ENCODE results near the gene CYP2W1. TPM values are rescaled to one million over a fixed set of nuclear protein-coding genes. Genes with fewer than 3 reads are reported as not detected.

Gene CYP2W1, protein sequence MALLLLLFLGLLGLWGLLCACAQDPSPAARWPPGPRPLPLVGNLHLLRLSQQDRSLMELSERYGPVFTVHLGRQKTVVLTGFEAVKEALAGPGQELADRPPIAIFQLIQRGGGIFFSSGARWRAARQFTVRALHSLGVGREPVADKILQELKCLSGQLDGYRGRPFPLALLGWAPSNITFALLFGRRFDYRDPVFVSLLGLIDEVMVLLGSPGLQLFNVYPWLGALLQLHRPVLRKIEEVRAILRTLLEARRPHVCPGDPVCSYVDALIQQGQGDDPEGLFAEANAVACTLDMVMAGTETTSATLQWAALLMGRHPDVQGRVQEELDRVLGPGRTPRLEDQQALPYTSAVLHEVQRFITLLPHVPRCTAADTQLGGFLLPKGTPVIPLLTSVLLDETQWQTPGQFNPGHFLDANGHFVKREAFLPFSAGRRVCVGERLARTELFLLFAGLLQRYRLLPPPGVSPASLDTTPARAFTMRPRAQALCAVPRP
- total RNA-seq (2021) (0.63 TPM in 1 of 2 replicates, not detected in the other), Bru-seq, nascent RNA (not detected), BruChase-seq, experiment 1, labeled RNA remaining after a 2-hour chase (percentile 15 among the genes with signal in this experiment), BruChase-seq, experiment 2, labeled RNA remaining after a 6-hour chase (percentile 9 among the genes with signal in this experiment)
- long read RNA-seq, result 0 reads

DNA sequence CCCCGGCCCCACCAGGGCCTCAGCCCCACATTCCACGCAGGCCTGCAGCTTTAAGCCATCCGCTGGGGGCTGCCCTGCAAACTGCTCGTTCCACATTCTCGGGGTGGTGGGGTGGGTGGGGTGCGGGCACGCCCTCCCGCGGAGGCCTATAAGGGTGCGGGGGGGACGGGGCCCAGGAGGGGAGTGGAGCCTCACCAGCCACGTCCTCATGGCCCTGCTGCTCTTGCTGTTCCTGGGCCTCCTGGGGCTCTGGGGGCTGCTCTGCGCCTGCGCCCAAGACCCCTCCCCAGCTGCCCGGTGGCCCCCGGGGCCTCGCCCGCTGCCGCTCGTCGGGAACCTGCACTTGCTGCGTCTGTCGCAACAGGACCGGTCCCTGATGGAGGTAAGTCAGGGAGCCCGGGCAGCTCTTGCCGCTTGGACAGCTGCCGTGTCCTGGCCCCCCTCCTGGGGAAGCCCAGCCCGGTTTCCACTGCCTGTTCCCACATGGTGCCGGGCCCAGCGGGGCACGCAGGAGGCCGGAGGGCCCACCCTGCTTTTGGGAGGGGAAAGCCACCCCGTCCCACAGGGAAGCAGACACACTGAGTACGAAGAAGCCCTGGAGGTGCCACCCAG lies at the start of gene CYP2W1:
Gene CYP2W1 (plus strand): TSS at position 178 of the 612 bp plus-strand sequence. CDS start 31 bp downstream, at position 209.
- BruUV-seq (replicated peaks), result no TSS peak
- DNase-seq, result no peak
- Histone ChIP-seq H3K27me3 (ENCODE audit: insufficient read depth, low read depth) (no peaks in the 10 kb centered on the region), H3K9me3 (ENCODE audit: insufficient read depth, low read depth) (no peaks in the 10 kb centered on the region), H3F3A (ENCODE audit: insufficient read depth, low read depth) (peaks cover 15% of the 10 kb centered on the region; the same call in 1 of the 2 replicates), H3K27ac (no peak within 1 kb of the TSS), H3K4me2 (no peak within 1 kb of the TSS), H3K4me1 (replicated peaks; ENCODE audit: insufficient read depth) (no peaks in the 10 kb centered on the region), H3K4me3 (no peak within 1 kb of the TSS), H3K36me3 (ENCODE audit: low read depth) (no peaks in the 10 kb centered on the region), H2AFZ (no peak within 1 kb of the TSS), H4K20me1 (ENCODE audit: insufficient read depth) (0 out of 2 replicates have a peak, but pooled peaks cover 6% of the 10 kb centered on the region), H3K9me2 (ENCODE audit: insufficient read depth) (no peaks in the 10 kb centered on the region), H3K79me2 (ENCODE audit: low read depth) (no peaks in the 10 kb centered on the region)
- no peak for TF ChIP-seq EZH2 (IDR thresholded peaks at IDR 0.05; ENCODE audit: low read depth)
- TF ChIP-seq, protein P1, sequence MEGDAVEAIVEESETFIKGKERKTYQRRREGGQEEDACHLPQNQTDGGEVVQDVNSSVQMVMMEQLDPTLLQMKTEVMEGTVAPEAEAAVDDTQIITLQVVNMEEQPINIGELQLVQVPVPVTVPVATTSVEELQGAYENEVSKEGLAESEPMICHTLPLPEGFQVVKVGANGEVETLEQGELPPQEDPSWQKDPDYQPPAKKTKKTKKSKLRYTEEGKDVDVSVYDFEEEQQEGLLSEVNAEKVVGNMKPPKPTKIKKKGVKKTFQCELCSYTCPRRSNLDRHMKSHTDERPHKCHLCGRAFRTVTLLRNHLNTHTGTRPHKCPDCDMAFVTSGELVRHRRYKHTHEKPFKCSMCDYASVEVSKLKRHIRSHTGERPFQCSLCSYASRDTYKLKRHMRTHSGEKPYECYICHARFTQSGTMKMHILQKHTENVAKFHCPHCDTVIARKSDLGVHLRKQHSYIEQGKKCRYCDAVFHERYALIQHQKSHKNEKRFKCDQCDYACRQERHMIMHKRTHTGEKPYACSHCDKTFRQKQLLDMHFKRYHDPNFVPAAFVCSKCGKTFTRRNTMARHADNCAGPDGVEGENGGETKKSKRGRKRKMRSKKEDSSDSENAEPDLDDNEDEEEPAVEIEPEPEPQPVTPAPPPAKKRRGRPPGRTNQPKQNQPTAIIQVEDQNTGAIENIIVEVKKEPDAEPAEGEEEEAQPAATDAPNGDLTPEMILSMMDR (conservative IDR thresholded peaks at IDR 0.05), result no peak
- ChIA-PET CTCF (interaction anchor here (0.6 kb wide), 1 partner anchor 193 kb away, joined by 7 read pairs; no protein-coding TSS in a partner anchor), POLR2A (ENCODE audit: unreplicated experiment) (no interaction called here)
- intact Hi-C loops (cut with micrococcal nuclease; ENCODE audit: unreplicated experiment), result no loop called here

DNA sequence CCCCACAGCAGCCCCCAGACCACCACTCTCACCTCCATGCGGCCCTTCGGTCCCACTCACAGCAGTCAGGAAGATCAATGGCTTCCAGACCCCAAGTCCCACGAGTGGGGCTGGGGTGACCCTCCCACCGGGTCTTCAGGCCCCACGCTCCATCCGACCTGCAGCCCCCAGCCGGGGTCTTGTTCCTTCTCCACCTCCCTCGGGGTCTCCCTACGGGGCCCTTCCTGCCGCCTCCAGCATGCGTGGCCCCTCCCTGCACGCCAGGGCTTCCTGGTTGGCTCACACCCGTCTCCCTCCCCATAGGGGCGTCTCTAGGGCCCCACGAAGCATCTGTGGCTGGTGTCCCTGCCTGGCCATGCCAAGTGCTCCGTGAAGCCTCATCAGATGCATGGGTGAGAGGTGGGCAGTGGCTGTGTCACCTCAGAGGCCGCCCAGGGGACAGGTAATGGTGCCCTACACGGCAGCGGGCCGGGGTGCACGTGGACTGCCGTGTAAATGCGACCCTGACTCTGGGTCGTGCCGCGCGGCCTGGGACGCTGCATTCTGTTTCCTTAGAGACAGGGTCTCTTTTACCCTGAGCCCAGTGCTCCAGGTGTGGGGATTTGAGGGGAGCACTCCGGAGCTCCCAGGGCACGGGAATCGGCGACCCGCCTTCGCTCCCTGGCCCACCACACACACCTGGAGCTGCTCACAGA lies 48.4 kb upstream of the CYP2W1 start:
- H3K36me3 ChIP-seq (ENCODE audit: low read depth), result no peaks in the 10 kb centered on the region
- intact Hi-C loops (cut with micrococcal nuclease; ENCODE audit: unreplicated experiment), result no loop called here
- no peaks in the 10 kb centered on the region for H3K9me2 ChIP-seq (ENCODE audit: insufficient read depth)
- no peak overlapping the region for H3K27ac ChIP-seq
- CTCF ChIA-PET, result no interaction called here
- POLR2A ChIA-PET (ENCODE audit: unreplicated experiment), result no interaction called here
- no peak overlapping the region for H3K4me3 ChIP-seq
- TF ChIP-seq, protein P1 (conservative IDR thresholded peaks at IDR 0.05), result no peak
- TF ChIP-seq EZH2 (IDR thresholded peaks at IDR 0.05; ENCODE audit: low read depth), result no peak
- DNase-seq, result no peak
- H3K4me1 ChIP-seq (replicated peaks; ENCODE audit: insufficient read depth), result peaks cover 13% of the 10 kb centered on the region
- no peaks in the 10 kb centered on the region for H3K9me3 ChIP-seq (ENCODE audit: insufficient read depth, low read depth)
- H3F3A ChIP-seq (ENCODE audit: insufficient read depth, low read depth), result peaks cover 28% of the 10 kb centered on the region
- no peaks in the 10 kb centered on the region for H3K79me2 ChIP-seq (ENCODE audit: low read depth)
- no peak overlapping the region for H2AFZ ChIP-seq
- H4K20me1 ChIP-seq (ENCODE audit: insufficient read depth), result no peaks in the 10 kb centered on the region
- no TSS peak for BruUV-seq (replicated peaks)
- H3K27me3 ChIP-seq (ENCODE audit: insufficient read depth, low read depth), result no peaks in the 10 kb centered on the region
- H3K4me2 ChIP-seq, result no peak overlapping the region

Measured in PC-9 (cell line).